AG08396 (cell line): ENCODE data around the gene TXNRD2.
A peak's percentile ranks its signal among the peaks of the same experiment; 100 is the strongest.
"Not testable (repeated sequence)": the region's sequence is repeated elsewhere in the genome, so short reads cannot be mapped to it uniquely, and the experiment has no call there.

Experiments used
- DNase-seq: peaks from one replicate; pipeline ENCODE4 v3.0.0; 2012; ENCODE audit warnings: low spot score, mixed read lengths

Gene TXNRD2

GRCh38 chr22:19888131-19888746 lies 53.4 kb downstream of the TXNRD2 start:
- DNase-seq: no peak

GRCh38 chr22:19887256-19887985 lies 54.2 kb downstream of the TXNRD2 start:
- no peak for DNase-seq

- DNase-seq: no peak
These were observed 54.9 kb downstream of the TXNRD2 start for GRCh38 chr22:19886605-19887255.

- no peak for DNase-seq
These were observed 55.6 kb downstream of the TXNRD2 start for GRCh38 chr22:19885841-19886592.

GRCh38 chr22:19884954-19885751 lies 56.5 kb downstream of the TXNRD2 start:
- no peak for DNase-seq

- DNase-seq: no peak
These were observed 57.3 kb downstream of the TXNRD2 start for GRCh38 chr22:19884161-19884953.

GRCh38 chr22:19883446-19883845 lies 58.2 kb downstream of the TXNRD2 start:
- not testable (repeated sequence) for DNase-seq

- no peak for DNase-seq
These were observed 58.9 kb downstream of the TXNRD2 start for GRCh38 chr22:19882446-19883381.

- DNase-seq: peak; percentile 98
These were observed 60.6 kb downstream of the TXNRD2 start for GRCh38 chr22:19880786-19881569.

- no peak for DNase-seq
These were observed 61.4 kb downstream of the TXNRD2 start for GRCh38 chr22:19879992-19880785.

- DNase-seq: no peak
These were observed 62.0 kb downstream of the TXNRD2 start for GRCh38 chr22:19879643-19879991.

GRCh38 chr22:19879246-19879570 lies 62.4 kb downstream of the TXNRD2 start:
- no peak for DNase-seq

GRCh38 chr22:19878461-19879245 lies 63.0 kb downstream of the TXNRD2 start:
- no peak for DNase-seq

- DNase-seq: no peak
These were observed 63.8 kb downstream of the TXNRD2 start for GRCh38 chr22:19877626-19878339.

GRCh38 chr22:19876941-19877625 lies 64.5 kb downstream of the TXNRD2 start:
- DNase-seq: no peak

GRCh38 chr22:19876314-19876940 lies 65.2 kb downstream of the TXNRD2 start:
- no peak for DNase-seq
